GM04503 (cell line): Measurements from ENCODE around the gene ZNF383.
"Not testable (repeated sequence)": the region's sequence is repeated elsewhere in the genome, so short reads cannot be mapped to it uniquely, and the experiment has no call there.

Source experiments
- DNase-seq: peaks from one replicate; pipeline ENCODE4 v3.0.0-alpha.2; 2012; ENCODE audit warnings: low read depth

ZNF383 gene

GRCh38 chr19:37292998-37293939 is 75.3 kb downstream of the ZNF383 start:
- DNase-seq = not testable (repeated sequence)

GRCh38 chr19:37294246-37294645 is 76.2 kb downstream of the ZNF383 start:
- DNase-seq = not testable (repeated sequence)
